Prostate gland (tissue), 2 donors: ENCODE results near the gene COX10. TPM values are rescaled to one million over a fixed set of nuclear protein-coding genes. Genes with fewer than 3 reads are reported as not detected.

Experiments
- DNase-seq: peaks from one replicate; pipeline ENCODE4 v3.0.0-alpha.2; 2019; ENCODE audit warnings: low spot score
- H3K27ac ChIP-seq, 2 donors: fragments of 200-600 bp; sonication (generic); 2 replicates each; pipeline ENCODE4 v1.5.1; 2017 to 2019
- H3K27me3 ChIP-seq: fragments of 200-600 bp; sonication (generic); replicated peaks from 2 replicates; pipeline ENCODE4 v1.5.1; 2019; ENCODE audit not compliant: insufficient read depth
- H3K36me3 ChIP-seq, 2 donors: fragments of 200-600 bp; sonication (generic); 1 replicate in 1 of 2; 2 replicates in 1 of 2; pipeline versions ENCODE4 v1.5.1 to v1.8.1; 2017 to 2019
- H3K4me1 ChIP-seq: fragments of 200-600 bp; sonication (generic); replicated peaks from 2 replicates; pipeline ENCODE4 v1.5.1; 2019
- H3K4me3 ChIP-seq, 2 donors: fragments of 200-600 bp; sonication (generic); 2 replicates each; pipeline ENCODE4 v1.5.1; 2017 to 2019
- H3K9me3 ChIP-seq: fragments of 200-600 bp; sonication (generic); 2 replicates; pipeline ENCODE4 v1.5.1; 2017
- CTCF ChIP-seq, 4 experiments: fragments of 200-600 bp in 2 of 4; fragments of 450-650 bp in 2 of 4; sonication (generic) in 2 of 4; IDR thresholded peaks; 1 replicate in 3 of 4; 2 replicates in 1 of 4; pipeline ENCODE4 v1.5.1; 2016 to 2019; ENCODE audit warnings: antibody characterized with exemption in 4 of 4, mild to moderate bottlenecking in 2 of 4, moderate library complexity in 2 of 4
- POLR2A ChIP-seq: fragments of 450-650 bp; IDR thresholded peaks from one replicate; pipeline ENCODE4 v1.6.1; 2016; ENCODE audit warnings: antibody characterized with exemption, mild to moderate bottlenecking
- POLR2AphosphoS5 ChIP-seq: sonication (generic); formaldehyde crosslinking; IDR thresholded peaks from one replicate; pipeline ENCODE4 v1.6.1; 2017; ENCODE audit warnings: antibody characterized with exemption
- WGBS: methylation state at CpG from one replicate; pipeline ENCODE4 v1.1.5; 2018; 5-methylcytosine and 5-hydroxymethylcytosine counted together
- intact Hi-C: fragments of 100-400 bp; cut with DNase I; formaldehyde crosslinking; loops from one replicate; pipeline ENCODE4 v1.14.2; 2022
- total RNA-seq, 2 donors: library from RNA; depleted of rRNA; stranded (reverse); fragments of >200 nt; gene quantifications; one replicate each; pipeline ENCODE4 v1.1.0, GENCODE V29; 2016

Gene COX10
- total RNA-seq, 2 donors from 2014 or later = 16.5 to 35.1 TPM

DNA sequence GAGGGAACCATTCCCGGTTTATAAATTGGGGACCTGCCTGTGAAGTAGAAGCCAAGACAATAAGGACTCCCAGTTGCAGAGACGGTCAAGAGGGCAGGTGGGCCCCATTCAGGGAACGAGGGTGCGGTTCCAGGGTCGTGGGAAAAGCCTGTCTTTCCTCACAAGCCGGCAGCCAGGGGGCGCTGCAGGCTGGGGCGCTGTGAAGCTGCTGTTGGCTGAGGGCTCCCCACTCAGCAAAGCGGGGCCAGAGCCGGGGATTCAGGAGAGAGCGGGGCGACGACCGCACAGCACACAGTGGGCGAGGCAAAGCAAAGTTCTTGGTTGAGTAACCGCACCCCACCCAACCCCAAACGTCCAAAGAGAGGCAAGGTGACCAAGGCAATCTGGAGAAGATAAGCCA, 142.5 kb downstream of the COX10 start:
- Histone ChIP-seq H3K27me3 (no peaks in the 10 kb centered on the region), H3K4me3 (no peak overlapping the region), H3K27ac (no peak overlapping the region), H3K9me3 (no peaks in the 10 kb centered on the region), H3K4me1 (no peaks in the 10 kb centered on the region), H3K36me3 (no peaks in the 10 kb centered on the region)
- no peak for DNase-seq
- intact Hi-C loops = no loop called here
- TF ChIP-seq POLR2A (no peak), POLR2AphosphoS5 (no peak), CTCF (IDR thresholded peaks at IDR 0.05) (peak in 3 of 4 experiments; percentile 12 to 39 (median 34))
- WGBS = 72% methylated on average over 17 of the region's 17 CpGs

- Histone ChIP-seq H3K27ac (no peak overlapping the region), H3K4me1 (no peaks in the 10 kb centered on the region), H3K4me3 (no peak overlapping the region), H3K36me3 (no peaks in the 10 kb centered on the region), H3K27me3 (no peaks in the 10 kb centered on the region), H3K9me3 (no peaks in the 10 kb centered on the region)
- intact Hi-C loops = no loop called here
- WGBS = 94% methylated on average over 12 of the region's 12 CpGs
- no peak for DNase-seq
- TF ChIP-seq CTCF (IDR thresholded peaks at IDR 0.05) (no peak), POLR2A (no peak), POLR2AphosphoS5 (no peak)
Observed at GRCh38 chr17:14212401-14212800, 143.1 kb downstream of the COX10 start.

DNA sequence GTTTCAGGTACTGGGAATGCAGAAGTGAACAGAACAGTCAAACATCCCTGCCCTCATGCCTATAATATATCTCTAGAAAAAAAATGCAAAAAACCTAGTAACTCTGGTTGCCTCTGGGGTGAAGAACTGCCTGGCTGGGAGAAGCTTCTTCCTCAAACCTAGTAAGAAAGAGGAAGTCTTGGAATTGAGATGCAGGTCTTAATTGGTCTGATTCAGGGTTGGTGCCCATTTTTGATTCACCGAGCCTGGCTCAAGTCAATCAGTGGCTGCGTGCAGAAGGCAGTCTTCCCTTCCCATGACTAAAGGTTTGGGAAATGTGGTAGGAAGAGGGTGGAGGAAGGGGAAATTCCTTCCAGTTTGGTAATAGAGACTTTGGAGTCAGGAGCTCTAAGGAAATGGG, 145.0 kb downstream of the COX10 start:
- H3K4me3 ChIP-seq = no peak overlapping the region
- no peaks in the 10 kb centered on the region for H3K27me3 ChIP-seq
- TF ChIP-seq POLR2AphosphoS5 = no peak
- no peak for TF ChIP-seq POLR2A
- TF ChIP-seq CTCF (IDR thresholded peaks at IDR 0.05) = no peak
- no peaks in the 10 kb centered on the region for H3K9me3 ChIP-seq
- no peak overlapping the region for H3K27ac ChIP-seq
- DNase-seq = no peak
- 98% methylated on average over 2 of the region's 2 CpGs for WGBS
- H3K36me3 ChIP-seq = no peaks in the 10 kb centered on the region
- intact Hi-C loops = no loop called here
- no peaks in the 10 kb centered on the region for H3K4me1 ChIP-seq

- 77% methylated on average over 4 of the region's 4 CpGs for WGBS
- TF ChIP-seq POLR2AphosphoS5 (no peak), CTCF (IDR thresholded peaks at IDR 0.05) (no peak), POLR2A (no peak)
Observed at GRCh38 chr17:14222611-14223010, 153.3 kb downstream of the COX10 start.

DNA sequence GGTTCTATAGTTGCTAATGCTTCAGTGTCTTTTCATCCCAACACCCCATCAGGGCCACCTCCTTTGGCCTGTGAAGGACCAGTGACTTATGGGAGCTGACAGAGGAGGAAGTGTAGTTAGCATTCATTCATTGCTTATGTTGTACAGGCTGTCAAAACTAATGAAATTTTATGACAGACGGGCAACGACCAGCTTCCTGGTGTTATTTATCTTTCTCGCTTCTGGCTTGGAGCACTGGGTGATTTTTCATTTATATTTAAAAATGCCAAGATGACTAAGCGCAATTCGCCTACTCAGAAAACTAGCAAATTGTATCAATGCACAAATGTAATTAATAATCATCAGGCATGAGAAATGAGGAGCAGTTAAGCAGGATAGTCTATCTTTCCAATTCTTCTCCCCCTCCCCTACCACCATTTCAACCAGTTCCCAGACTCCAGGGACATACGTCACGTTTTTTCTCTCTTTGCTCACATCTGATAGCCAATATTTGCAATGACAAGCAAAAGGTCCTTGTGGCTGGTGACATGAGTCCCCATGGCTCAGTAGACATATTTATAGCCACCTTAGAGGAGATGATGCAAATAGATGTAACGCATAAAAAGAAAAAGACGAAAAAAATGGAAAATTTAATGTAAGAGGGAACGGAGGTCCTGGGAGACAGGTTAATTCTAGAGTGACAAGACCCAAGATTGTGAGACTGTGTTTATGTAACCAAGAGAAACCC, 156.1 kb downstream of the COX10 start:
- DNase-seq = no peak
- Histone ChIP-seq H3K4me1 (no peaks in the 10 kb centered on the region), H3K9me3 (no peaks in the 10 kb centered on the region), H3K4me3 (no peak overlapping the region), H3K27ac (no peak overlapping the region), H3K36me3 (no peaks in the 10 kb centered on the region), H3K27me3 (no peaks in the 10 kb centered on the region)
- WGBS = 76% methylated on average over 10 of the region's 10 CpGs
- intact Hi-C loops = no loop called here
- TF ChIP-seq POLR2AphosphoS5 (no peak), POLR2A (no peak), CTCF (IDR thresholded peaks at IDR 0.05) (no peak)

More at GRCh38 chr17:14222611-14223010, 153.3 kb downstream of the COX10 start:
- H3K36me3 ChIP-seq = no peaks in the 10 kb centered on the region
- DNase-seq = no peak
- no peak overlapping the region for H3K4me3 ChIP-seq
- no peaks in the 10 kb centered on the region for H3K9me3 ChIP-seq
- H3K4me1 ChIP-seq = no peaks in the 10 kb centered on the region
- H3K27ac ChIP-seq = no peak overlapping the region
- intact Hi-C loops = no loop called here
- H3K27me3 ChIP-seq = no peaks in the 10 kb centered on the region
